Transverse colon (tissue), 4 donors: ENCODE data around the gene ITGA8. TPM values are rescaled to one million over a fixed set of nuclear protein-coding genes. Genes with fewer than 3 reads are reported as not detected.

Source experiments
- DNase-seq: peaks from one replicate; pipeline ENCODE4 v3.0.0-alpha.2; 2019
- H3K27ac ChIP-seq, 4 donors: fragments of 200-600 bp; sonication (generic); 2 replicates each; pipeline ENCODE4 v1.5.1; 2016 to 2018; ENCODE audit warnings: inconsistent platforms in 4 of 4
- H3K27me3 ChIP-seq: fragments of 200-600 bp; sonication (generic); 2 replicates; pipeline ENCODE4 v1.5.1; 2017; ENCODE audit warnings: inconsistent platforms
- H3K36me3 ChIP-seq, 4 donors: fragments of 200-600 bp; sonication (generic); 2 replicates each; pipeline ENCODE4 v1.5.1; 2017 to 2019; ENCODE audit warnings: inconsistent platforms in 4 of 4
- H3K4me1 ChIP-seq, 4 donors: fragments of 200-600 bp; sonication (generic); 2 replicates each; pipeline ENCODE4 v1.5.1; 2017 to 2020; ENCODE audit warnings: inconsistent platforms in 4 of 4
- H3K4me3 ChIP-seq, 4 donors: fragments of 200-600 bp; sonication (generic); 1 replicate in 1 of 4; 2 replicates in 3 of 4; pipeline versions ENCODE4 v1.5.1 to v1.6.1; 2017 to 2019; ENCODE audit warnings: inconsistent platforms in 4 of 4
- H3K9me3 ChIP-seq, 2 donors: fragments of 200-600 bp; sonication (generic); 2 replicates each; pipeline ENCODE4 v1.5.1; 2017 to 2019; ENCODE audit warnings: inconsistent platforms in 2 of 2
- EP300 ChIP-seq: sonication (generic); formaldehyde crosslinking; IDR thresholded peaks from one replicate; pipeline ENCODE4 v1.6.1; 2017; ENCODE audit warnings: antibody characterized with exemption, low read depth
- POLR2A ChIP-seq: fragments of 450-650 bp; IDR thresholded peaks from one replicate; pipeline ENCODE4 v1.6.1; 2016; ENCODE audit warnings: antibody characterized with exemption, mild to moderate bottlenecking, moderate library complexity
- POLR2AphosphoS5 ChIP-seq, 3 donors: sonication (generic); formaldehyde crosslinking; IDR thresholded peaks; one replicate each; pipeline ENCODE4 v1.6.1; 2016; ENCODE audit warnings: antibody characterized with exemption in 3 of 3
- WGBS, 2 donors: methylation state at CpG; one replicate each; pipeline ENCODE4 v1.1.5; 2018; ENCODE audit warnings: low coverage in 1 of 2; 5-methylcytosine and 5-hydroxymethylcytosine counted together
- in situ Hi-C, 4 donors: fragments of 200-750 bp; cut with MboI; loops; one replicate each; pipeline versions ENCODE4 v1.15.0 to v1.15.1; 2017; ENCODE audit warnings: low sequenced_read_pairs in 3 of 4, low pct_ligation_motif_present in 1 of 4, low pct_unique_long_range_greater_than_20kb in 1 of 4
- intact Hi-C: fragments of 100-400 bp; cut with DNase I; formaldehyde crosslinking; loops from one replicate; pipeline ENCODE4 v1.15.1; 2023; ENCODE audit warnings: low total_unique reads
- total RNA-seq, 4 donors: library from RNA; depleted of rRNA; stranded (reverse); fragments of >200 nt; gene quantifications; one replicate each; pipeline ENCODE4 v1.1.0, GENCODE V29; 2016
- TF ChIP-seq, protein P1 (sequence below), 5 experiments: fragments of 200-600 bp in 3 of 5; fragments of 450-650 bp in 2 of 5; sonication (generic) in 3 of 5; IDR thresholded peaks; 1 replicate in 2 of 5; 2 replicates in 3 of 5; pipeline ENCODE4 v1.5.1; 2016 to 2017; ENCODE audit warnings: antibody characterized with exemption in 5 of 5, inconsistent platforms in 3 of 5, mild to moderate bottlenecking in 2 of 5, moderate library complexity in 1 of 5

ITGA8 gene
- total RNA-seq, 4 donors from 2014 or later, result 1.4 to 4.9 (median 3.3) TPM; not detected in 1

DNA sequence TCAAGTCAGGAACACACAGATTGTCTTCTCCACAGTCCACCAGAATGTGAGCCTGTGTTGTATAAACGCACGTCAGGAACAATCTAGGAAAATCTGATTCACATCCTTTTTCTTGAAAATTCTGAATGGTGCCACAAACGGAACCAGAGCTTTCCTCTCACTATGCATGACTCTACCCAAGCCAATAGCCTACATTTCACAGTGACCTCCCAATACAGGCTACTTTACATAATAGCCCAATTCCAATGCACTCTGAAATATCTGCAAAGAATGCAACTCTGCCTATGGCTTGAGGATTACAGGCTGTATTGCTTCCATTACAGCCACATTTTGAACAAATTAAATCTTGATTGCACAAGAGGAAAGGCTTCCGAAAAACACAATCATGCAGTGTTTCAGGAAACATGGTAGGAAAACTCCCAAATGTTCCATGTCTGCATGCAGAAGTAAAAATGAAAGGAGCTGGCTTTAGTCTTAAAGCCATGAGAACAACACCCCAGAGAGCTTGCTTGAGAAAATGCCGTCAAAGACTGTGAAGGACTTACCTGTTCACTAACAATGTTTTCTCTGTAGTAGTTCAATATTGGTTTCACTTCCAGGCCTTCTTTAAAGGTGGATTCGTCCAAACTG, 113.9 kb downstream of the ITGA8 start:
- Histone ChIP-seq H3K27ac (no peak overlapping the region), H3K27me3 (peaks cover 21% of the 10 kb centered on the region)
- TF ChIP-seq POLR2AphosphoS5 (IDR thresholded peaks at IDR 0.05) (no peak), POLR2A (no peak), EP300 (no peak)
- TF ChIP-seq, protein P1, sequence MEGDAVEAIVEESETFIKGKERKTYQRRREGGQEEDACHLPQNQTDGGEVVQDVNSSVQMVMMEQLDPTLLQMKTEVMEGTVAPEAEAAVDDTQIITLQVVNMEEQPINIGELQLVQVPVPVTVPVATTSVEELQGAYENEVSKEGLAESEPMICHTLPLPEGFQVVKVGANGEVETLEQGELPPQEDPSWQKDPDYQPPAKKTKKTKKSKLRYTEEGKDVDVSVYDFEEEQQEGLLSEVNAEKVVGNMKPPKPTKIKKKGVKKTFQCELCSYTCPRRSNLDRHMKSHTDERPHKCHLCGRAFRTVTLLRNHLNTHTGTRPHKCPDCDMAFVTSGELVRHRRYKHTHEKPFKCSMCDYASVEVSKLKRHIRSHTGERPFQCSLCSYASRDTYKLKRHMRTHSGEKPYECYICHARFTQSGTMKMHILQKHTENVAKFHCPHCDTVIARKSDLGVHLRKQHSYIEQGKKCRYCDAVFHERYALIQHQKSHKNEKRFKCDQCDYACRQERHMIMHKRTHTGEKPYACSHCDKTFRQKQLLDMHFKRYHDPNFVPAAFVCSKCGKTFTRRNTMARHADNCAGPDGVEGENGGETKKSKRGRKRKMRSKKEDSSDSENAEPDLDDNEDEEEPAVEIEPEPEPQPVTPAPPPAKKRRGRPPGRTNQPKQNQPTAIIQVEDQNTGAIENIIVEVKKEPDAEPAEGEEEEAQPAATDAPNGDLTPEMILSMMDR (IDR thresholded peaks at IDR 0.05), result no peak

DNA sequence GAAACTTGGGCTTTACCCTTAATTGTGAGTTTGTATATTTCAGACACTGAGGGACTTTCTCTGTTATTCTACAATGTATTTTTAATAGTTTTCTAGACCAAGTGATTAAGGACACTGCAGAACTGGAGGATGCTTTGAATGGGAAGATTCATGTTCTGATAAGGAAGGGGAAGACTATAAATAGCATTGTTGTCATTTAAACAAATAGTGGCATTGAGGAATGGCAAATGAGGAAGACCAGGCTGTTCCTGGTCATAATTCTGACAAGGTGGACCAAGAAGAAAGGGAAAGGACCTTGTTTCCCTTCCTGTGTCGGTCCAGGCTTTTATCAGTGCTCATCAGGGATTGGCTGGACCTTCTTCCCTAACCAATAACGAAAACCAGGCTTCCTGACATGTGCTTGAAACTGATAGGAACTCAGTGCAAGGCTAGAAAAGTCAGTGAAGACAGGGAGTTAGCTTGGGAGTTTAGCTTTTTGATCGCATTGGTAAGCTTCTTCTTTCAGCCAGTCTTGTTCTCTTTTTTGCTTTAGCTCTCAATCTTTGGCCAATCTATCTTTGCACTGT, 116.2 kb downstream of the ITGA8 start:
- TF ChIP-seq POLR2AphosphoS5 (IDR thresholded peaks at IDR 0.05) (no peak), POLR2A (no peak), EP300 (no peak)
- TF ChIP-seq, protein P1 (IDR thresholded peaks at IDR 0.05), result no peak
- Histone ChIP-seq H3K27ac (no peak overlapping the region), H3K4me3 (no peak overlapping the region), H3K4me1 (no peaks in the 10 kb centered on the region), H3K36me3 (no peaks in the 10 kb centered on the region), H3K9me3 (no peaks in the 10 kb centered on the region), H3K27me3 (peaks cover 28% of the 10 kb centered on the region)
- in situ Hi-C loops (no loop called here), intact Hi-C loops (no loop called here)
- 0 to 36% methylated on average over 1 to 3 of the region's 3 CpGs for WGBS, 2 donors
- DNase-seq, result no peak

More for the DNA sequence above, 113.9 kb downstream of the ITGA8 start:
- no peaks in the 10 kb centered on the region for H3K9me3 ChIP-seq
- H3K36me3 ChIP-seq, result no peaks in the 10 kb centered on the region
- in situ Hi-C loops, result no loop called here
- DNase-seq, result no peak
- no peak overlapping the region for H3K4me3 ChIP-seq
- H3K4me1 ChIP-seq, result no peaks in the 10 kb centered on the region
- intact Hi-C loops, result no loop called here
- WGBS, 2 donors, result 82 to 91% methylated on average over 4 to 6 of the region's 6 CpGs

DNA sequence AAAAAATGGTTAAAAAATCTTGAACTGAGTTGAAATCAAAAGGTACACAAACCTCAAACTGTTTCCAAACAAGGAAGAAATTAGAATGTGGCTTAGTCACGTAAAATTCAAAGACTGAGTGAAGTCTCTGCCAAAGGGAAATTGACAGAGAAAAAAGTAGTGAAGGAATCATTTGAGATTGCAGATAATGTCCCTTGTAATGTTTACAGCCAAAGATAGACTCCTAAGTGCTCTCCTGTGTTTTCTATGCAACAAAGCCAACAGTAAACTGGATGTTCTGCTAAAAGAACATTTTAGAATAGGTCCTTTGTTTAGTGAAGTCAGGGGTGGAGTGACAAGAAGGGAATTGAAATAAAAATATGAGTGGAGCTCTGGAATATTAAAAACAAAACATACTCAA, 117.9 kb downstream of the ITGA8 start:
- no peak for TF ChIP-seq POLR2AphosphoS5 (IDR thresholded peaks at IDR 0.05)
- TF ChIP-seq EP300, result no peak
- TF ChIP-seq, protein P1 (IDR thresholded peaks at IDR 0.05), result no peak
- TF ChIP-seq POLR2A, result no peak
- in situ Hi-C loops, result no loop called here
- no peaks in the 10 kb centered on the region for H3K36me3 ChIP-seq
- DNase-seq, result no peak
- no peak overlapping the region for H3K4me3 ChIP-seq
- no peaks in the 10 kb centered on the region for H3K9me3 ChIP-seq
- intact Hi-C loops, result no loop called here
- no peaks in the 10 kb centered on the region for H3K4me1 ChIP-seq
- H3K27me3 ChIP-seq, result peaks cover 41% of the 10 kb centered on the region
- WGBS, 2 donors, result 21 to 33% methylated on average over 1 of the region's 1 CpG
- no peak overlapping the region for H3K27ac ChIP-seq

DNA sequence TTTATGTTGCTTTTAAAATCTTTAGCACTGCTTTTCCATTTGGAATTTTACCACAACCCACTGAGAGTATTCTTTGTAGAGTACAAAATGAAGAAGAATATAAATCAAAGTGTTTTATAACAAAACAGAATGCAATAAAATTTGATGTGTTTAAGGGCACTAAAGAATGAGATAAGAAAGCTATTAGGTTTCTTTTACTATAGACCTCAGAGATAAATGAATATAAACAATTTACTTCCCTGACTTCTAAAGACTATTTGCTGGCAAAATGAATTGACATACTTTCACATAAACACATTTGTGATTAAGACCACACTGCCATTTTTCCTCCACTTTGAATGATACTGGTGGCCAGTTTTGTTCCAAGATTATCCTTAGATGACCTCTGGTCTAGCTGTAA, 124.5 kb downstream of the ITGA8 start:
- in situ Hi-C loops (no loop called here), intact Hi-C loops (no loop called here)
- no peaks in the 10 kb centered on the region for H3K4me1 ChIP-seq
- no peaks in the 10 kb centered on the region for H3K9me3 ChIP-seq
- H3K36me3 ChIP-seq, result no peaks in the 10 kb centered on the region
- DNase-seq, result no peak
- TF ChIP-seq POLR2AphosphoS5 (IDR thresholded peaks at IDR 0.05) (no peak), EP300 (no peak), POLR2A (no peak)
- TF ChIP-seq, protein P1 (IDR thresholded peaks at IDR 0.05), result no peak
- H3K27me3 ChIP-seq, result peaks cover 29% of the 10 kb centered on the region
- no peak overlapping the region for H3K27ac ChIP-seq
- no peak overlapping the region for H3K4me3 ChIP-seq
